GM12865 (cell line): ENCODE data around the gene RTTN.

ENCODE experiments used
- DNase-seq: peaks from one replicate; pipeline ENCODE4 v3.0.0; 2010; ENCODE audit warnings: low read depth
- H3K4me3 ChIP-seq: 2 replicates; pipeline ENCODE4 v1.5.1; 2011; ENCODE audit warnings: mild to moderate bottlenecking, low read depth, low read length, control low read depth
- TF ChIP-seq, protein P1 (sequence below): IDR thresholded peaks from 2 replicates; pipeline ENCODE4 v1.5.1; 2011; ENCODE audit warnings: low read length, control low read depth, low read depth, inconsistent platforms; ENCODE audit not compliant: insufficient read depth; ENCODE audit errors: missing control alignments

Gene RTTN

DNA sequence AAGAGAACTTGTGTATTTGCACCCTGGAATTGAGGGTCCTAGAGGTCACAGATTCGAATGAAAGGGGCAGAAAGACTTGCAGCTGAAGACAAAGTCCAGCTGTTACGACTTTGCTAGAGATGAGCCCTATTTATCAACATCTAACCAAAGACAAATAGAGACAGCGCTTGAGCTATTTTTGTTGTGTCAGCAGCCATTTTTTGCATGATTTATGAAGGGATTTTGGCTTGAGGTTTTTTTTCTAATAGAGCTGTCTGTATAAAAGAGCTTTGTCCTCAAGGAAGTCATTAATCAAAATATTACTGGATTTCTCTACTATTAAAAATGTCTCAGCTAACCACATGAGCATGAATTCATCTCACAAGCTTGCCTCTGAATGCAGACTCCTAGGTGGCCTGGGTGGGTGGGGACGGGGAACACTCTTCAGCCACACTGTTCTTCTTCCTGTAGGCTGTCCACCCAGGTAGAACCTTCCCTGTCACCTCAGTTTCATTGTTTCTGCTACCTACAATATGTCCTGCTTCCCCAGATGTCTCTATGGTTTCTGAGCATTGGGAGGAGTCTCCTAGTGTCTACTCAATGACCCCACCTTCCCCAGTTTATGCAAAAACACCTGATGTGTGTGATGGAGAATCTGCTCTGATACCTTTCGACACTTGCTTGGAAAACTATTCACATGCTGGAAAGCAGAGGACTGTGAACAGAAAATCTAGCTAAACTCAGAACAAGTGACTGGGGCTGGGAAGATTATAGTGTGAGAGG, 250.6 kb downstream of the RTTN start:
- no peak for DNase-seq
- H3K4me3 ChIP-seq, result no peak overlapping the region
- TF ChIP-seq, protein P1, sequence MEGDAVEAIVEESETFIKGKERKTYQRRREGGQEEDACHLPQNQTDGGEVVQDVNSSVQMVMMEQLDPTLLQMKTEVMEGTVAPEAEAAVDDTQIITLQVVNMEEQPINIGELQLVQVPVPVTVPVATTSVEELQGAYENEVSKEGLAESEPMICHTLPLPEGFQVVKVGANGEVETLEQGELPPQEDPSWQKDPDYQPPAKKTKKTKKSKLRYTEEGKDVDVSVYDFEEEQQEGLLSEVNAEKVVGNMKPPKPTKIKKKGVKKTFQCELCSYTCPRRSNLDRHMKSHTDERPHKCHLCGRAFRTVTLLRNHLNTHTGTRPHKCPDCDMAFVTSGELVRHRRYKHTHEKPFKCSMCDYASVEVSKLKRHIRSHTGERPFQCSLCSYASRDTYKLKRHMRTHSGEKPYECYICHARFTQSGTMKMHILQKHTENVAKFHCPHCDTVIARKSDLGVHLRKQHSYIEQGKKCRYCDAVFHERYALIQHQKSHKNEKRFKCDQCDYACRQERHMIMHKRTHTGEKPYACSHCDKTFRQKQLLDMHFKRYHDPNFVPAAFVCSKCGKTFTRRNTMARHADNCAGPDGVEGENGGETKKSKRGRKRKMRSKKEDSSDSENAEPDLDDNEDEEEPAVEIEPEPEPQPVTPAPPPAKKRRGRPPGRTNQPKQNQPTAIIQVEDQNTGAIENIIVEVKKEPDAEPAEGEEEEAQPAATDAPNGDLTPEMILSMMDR, result no peak

DNA sequence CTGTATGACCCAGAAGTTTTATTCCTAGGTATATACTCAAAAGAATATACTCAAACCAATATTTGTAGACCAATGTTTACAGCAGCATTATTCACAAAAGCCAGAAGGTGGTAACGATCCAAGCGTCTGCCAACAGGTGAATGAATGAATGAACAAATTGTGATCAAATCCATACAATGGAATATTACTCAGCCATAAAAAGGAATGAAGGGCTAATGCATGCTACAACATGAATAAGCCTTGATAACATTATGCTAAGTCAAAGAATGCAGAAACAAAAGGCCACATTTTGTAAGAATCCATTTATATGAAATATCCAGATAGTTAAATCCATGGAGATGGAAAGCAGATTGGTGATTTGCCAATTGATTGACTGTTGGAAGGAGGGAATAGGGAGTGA, 252.3 kb downstream of the RTTN start:
- H3K4me3 ChIP-seq, result no peak overlapping the region
- TF ChIP-seq, protein P1, result no peak
- DNase-seq, result no peak
